Thyroid gland (tissue), 4 donors: ENCODE data around the gene EPHA2. TPM values are rescaled to one million over a fixed set of nuclear protein-coding genes. Genes with fewer than 3 reads are reported as not detected.
"Not testable (repeated sequence)": the region's sequence is repeated elsewhere in the genome, so short reads cannot be mapped to it uniquely, and the experiment has no call there.

Experiments
- DNase-seq, 2 donors: peaks; one replicate each; pipeline ENCODE4 v3.0.0-alpha.2; 2019
- H3K27ac ChIP-seq, 3 donors: fragments of 200-600 bp; sonication (generic); 1 replicate in 2 of 3; 2 replicates in 1 of 3; pipeline ENCODE4 v1.5.1; 2016 to 2019; ENCODE audit warnings: mild to moderate bottlenecking in 1 of 3, moderate library complexity in 1 of 3
- H3K27me3 ChIP-seq: fragments of 200-600 bp; sonication (generic); one replicate; pipeline ENCODE4 v1.5.1; 2019
- H3K36me3 ChIP-seq, 2 donors: fragments of 200-600 bp; sonication (generic); one replicate each; pipeline ENCODE4 v1.5.1; 2016 to 2019
- H3K4me1 ChIP-seq, 2 donors: fragments of 200-600 bp; sonication (generic); one replicate each; pipeline ENCODE4 v1.5.1; 2017 to 2019
- H3K4me3 ChIP-seq, 3 donors: fragments of 200-600 bp; sonication (generic); replicated peaks in 1 of 3; 1 replicate in 2 of 3; 2 replicates in 1 of 3; pipeline ENCODE4 v1.5.1; 2016; ENCODE audit warnings: mild to moderate bottlenecking in 1 of 3
- H3K9me3 ChIP-seq: fragments of 200-600 bp; sonication (generic); one replicate; pipeline ENCODE4 v1.5.1; 2017
- CTCF ChIP-seq, 6 experiments: fragments of 200-600 bp in 3 of 6; fragments of 450-650 bp in 3 of 6; sonication (generic) in 3 of 6; IDR thresholded peaks; one replicate each; pipeline ENCODE4 v1.5.1; 2016 to 2019; ENCODE audit warnings: antibody characterized with exemption in 6 of 6, mild to moderate bottlenecking in 2 of 6, inconsistent platforms in 1 of 6, moderate library complexity in 1 of 6
- POLR2A ChIP-seq, 2 donors: fragments of 450-650 bp; IDR thresholded peaks; one replicate each; pipeline ENCODE4 v1.6.1; 2017; ENCODE audit warnings: antibody characterized with exemption in 2 of 2, mild to moderate bottlenecking in 2 of 2, moderate library complexity in 1 of 2
- WGBS, 2 donors: methylation state at CpG; one replicate each; pipeline ENCODE4 v1.1.5; 2017; 5-methylcytosine and 5-hydroxymethylcytosine counted together
- intact Hi-C: fragments of 100-400 bp; cut with DNase I; formaldehyde crosslinking; loops from one replicate; pipeline ENCODE4 v1.15.1; 2023
- total RNA-seq, 4 donors: library from RNA; depleted of rRNA; stranded (reverse); fragments of >200 nt; gene quantifications; one replicate each; pipeline ENCODE4 v1.2.3, GENCODE V29; 2016

Gene EPHA2
- total RNA-seq, 4 donors from 2014 or later = 22.3 to 53.2 (median 29.3) TPM

- Histone ChIP-seq H3K4me1 (no peaks in the 10 kb centered on the region), H3K27ac (no peak overlapping the region), H3K27me3 (no peaks in the 10 kb centered on the region), H3K4me3 (no peak overlapping the region), H3K36me3 (no peaks in the 10 kb centered on the region), H3K9me3 (no peaks in the 10 kb centered on the region)
- no peak for DNase-seq
- 53 to 77% methylated on average over 12 to 13 of the region's 15 CpGs for WGBS, 2 donors
- no peak for TF ChIP-seq CTCF (IDR thresholded peaks at IDR 0.05)
- no peak for TF ChIP-seq POLR2A (IDR thresholded peaks at IDR 0.05)
- intact Hi-C loops = no loop called here
Observed at GRCh38 chr1:16111771-16112595, 43.9 kb downstream of the EPHA2 start.

GRCh38 chr1:16110884-16111283 lies 45.0 kb downstream of the EPHA2 start:
- Histone ChIP-seq H3K27ac (no peak overlapping the region), H3K4me3 (no peak overlapping the region), H3K4me1 (no peaks in the 10 kb centered on the region), H3K36me3 (no peaks in the 10 kb centered on the region), H3K9me3 (no peaks in the 10 kb centered on the region), H3K27me3 (no peaks in the 10 kb centered on the region)
- WGBS, 2 donors = 89 to 92% methylated on average over 7 of the region's 7 CpGs
- TF ChIP-seq POLR2A (IDR thresholded peaks at IDR 0.05) = no peak
- no peak for TF ChIP-seq CTCF (IDR thresholded peaks at IDR 0.05)
- no peak for DNase-seq
- intact Hi-C loops = no loop called here

- Histone ChIP-seq H3K4me1 (no peaks in the 10 kb centered on the region), H3K27me3 (no peaks in the 10 kb centered on the region), H3K9me3 (no peaks in the 10 kb centered on the region), H3K36me3 (no peaks in the 10 kb centered on the region), H3K4me3 (no peak overlapping the region), H3K27ac (no peak overlapping the region)
- no peak for DNase-seq
- intact Hi-C loops = no loop called here
- 90% methylated on average over 6 of the region's 6 CpGs for whole genome bisulfite sequencing, 2 donors
- TF ChIP-seq CTCF (IDR thresholded peaks at IDR 0.05) (no peak), POLR2A (IDR thresholded peaks at IDR 0.05) (no peak)
Observed at GRCh38 chr1:16110456-16110855, 45.4 kb downstream of the EPHA2 start.

- no peaks in the 10 kb centered on the region for H3K4me1 ChIP-seq
- no peak for TF ChIP-seq CTCF (IDR thresholded peaks at IDR 0.05)
- TF ChIP-seq POLR2A (IDR thresholded peaks at IDR 0.05) = no peak
- no peak overlapping the region for H3K4me3 ChIP-seq
- H3K27me3 ChIP-seq = no peaks in the 10 kb centered on the region
- H3K36me3 ChIP-seq = no peaks in the 10 kb centered on the region
- H3K9me3 ChIP-seq = no peaks in the 10 kb centered on the region
- DNase-seq = no peak
- no peak overlapping the region for H3K27ac ChIP-seq
- intact Hi-C loops = no loop called here
- 71% methylated on average over 1 of the region's 1 CpG; no CpG with 5 or more reads in 1 of the 2 donors for WGBS, 2 donors
Observed at GRCh38 chr1:16109571-16109970, 46.3 kb downstream of the EPHA2 start.

- intact Hi-C loops, DNase-seq, H3K9me3 ChIP-seq, H3K27ac ChIP-seq, H3K36me3 ChIP-seq, H3K4me1 ChIP-seq, H3K27me3 ChIP-seq, H3K4me3 ChIP-seq: not testable (repeated sequence)
- WGBS, 2 donors = 46 to 57% methylated on average over 5 of the region's 5 CpGs
Observed at GRCh38 chr1:16107039-16107438, 48.8 kb downstream of the EPHA2 start.
